PC-9 (cell line): ENCODE data around the gene WBP2. TPM values are rescaled to one million over a fixed set of nuclear protein-coding genes. Genes with fewer than 3 reads are reported as not detected.

Experiments used
- BruUV-seq: library from RNA; stranded (reverse); fragments of 400-500 nt; replicated peaks from 2 replicates; lab custom pipeline; 2021; lab: Mats Ljungman, UMichigan
- CTCF ChIA-PET: fragments of 300-600 bp; sonication (Branson Sonifier 250); formaldehyde crosslinking; loops from one replicate; lab custom pipeline; 2022; ENCODE audit warnings: antibody characterized with exemption; lab: Charles Lee
- POLR2A ChIA-PET: fragments of 300-600 bp; sonication (Branson Sonifier 250); formaldehyde crosslinking; loops from one replicate; lab custom pipeline; 2022; ENCODE audit warnings: antibody characterized with exemption; ENCODE audit not compliant: unreplicated experiment; lab: Charles Lee
- DNase-seq, 2 experiments: peaks; one replicate each; pipeline versions ENCODE4 v3.0.0 to v3.0.0-alpha.2; 2015 to 2022; ENCODE audit warnings: mixed read lengths in 1 of 2
- H2AFZ ChIP-seq: fragments of 200-600 bp; sonication (generic); 2 replicates; pipeline ENCODE4 v1.8.1; 2017; ENCODE audit warnings: antibody characterized with exemption
- H3F3A ChIP-seq: fragments of 200-600 bp; sonication (generic); 2 replicates; pipeline ENCODE4 v1.8.1; 2017; ENCODE audit warnings: antibody characterized with exemption, mild to moderate bottlenecking, low read depth; ENCODE audit not compliant: insufficient read depth
- H3K27ac ChIP-seq: fragments of 200-600 bp; sonication (generic); 2 replicates; pipeline ENCODE4 v1.6.1; 2016; ENCODE audit warnings: mixed run types
- H3K27me3 ChIP-seq: fragments of 200-600 bp; sonication (generic); 2 replicates; pipeline ENCODE4 v1.6.1; 2016; ENCODE audit warnings: low read depth, mixed run types; ENCODE audit not compliant: insufficient read depth
- H3K36me3 ChIP-seq: fragments of 200-600 bp; sonication (generic); 2 replicates; pipeline ENCODE4 v1.6.1; 2016; ENCODE audit warnings: low read depth, mixed run types
- H3K4me1 ChIP-seq: fragments of 200-600 bp; sonication (generic); replicated peaks from 2 replicates; pipeline ENCODE4 v1.6.1; 2016; ENCODE audit warnings: mixed run types; ENCODE audit not compliant: insufficient read depth
- H3K4me2 ChIP-seq: fragments of 200-600 bp; sonication (generic); 2 replicates; pipeline ENCODE4 v1.6.1; 2017; ENCODE audit warnings: mixed run types
- H3K4me3 ChIP-seq: fragments of 200-600 bp; sonication (generic); 2 replicates; pipeline ENCODE4 v1.6.1; 2016; ENCODE audit warnings: mixed run types
- H3K79me2 ChIP-seq: fragments of 200-600 bp; sonication (generic); 2 replicates; pipeline ENCODE4 v1.6.1; 2017; ENCODE audit warnings: low read depth, mixed run types
- H3K9me2 ChIP-seq: fragments of 200-600 bp; sonication (generic); 2 replicates; pipeline ENCODE4 v1.8.1; 2017; ENCODE audit warnings: mild to moderate bottlenecking; ENCODE audit not compliant: insufficient read depth
- H3K9me3 ChIP-seq: fragments of 200-600 bp; sonication (generic); 2 replicates; pipeline ENCODE4 v1.8.1; 2016; ENCODE audit warnings: low read depth; ENCODE audit not compliant: insufficient read depth
- H4K20me1 ChIP-seq: fragments of 200-600 bp; sonication (generic); 2 replicates; pipeline ENCODE4 v1.8.1; 2017; ENCODE audit not compliant: insufficient read depth
- CTCF ChIP-seq: fragments of 200-600 bp; sonication (generic); conservative IDR thresholded peaks from 2 replicates; pipeline ENCODE4 v1.6.1; 2017; ENCODE audit warnings: mixed run types, antibody characterized with exemption, mild to moderate bottlenecking, moderate library complexity
- EZH2 ChIP-seq: fragments of 200-600 bp; sonication (generic); IDR thresholded peaks from 2 replicates; pipeline ENCODE4 v1.8.0; 2017; ENCODE audit warnings: antibody characterized with exemption, low read depth
- intact Hi-C: fragments of 100-400 bp; cut with micrococcal nuclease; formaldehyde crosslinking; loops from one replicate; pipeline ENCODE4 v1.10.0; 2022; ENCODE audit not compliant: unreplicated experiment
- total RNA-seq: library from RNA; stranded (reverse); gene quantifications from 2 replicates; pipeline ENCODE4 v1.2.3, GENCODE V29; 2021

WBP2 gene
- total RNA-seq, 1 experiment from 2014 or later: 159 TPM

GRCh38 chr17:75823257-75824041 lies 31.7 kb downstream of the WBP2 start:
- no TSS peak for BruUV-seq
- Histone ChIP-seq H3K36me3 (peaks cover 9% of the 10 kb centered on the region), H3K79me2 (no peaks in the 10 kb centered on the region), H3K9me2 (no peaks in the 10 kb centered on the region), H3K27ac (no peak overlapping the region), H3K9me3 (no peaks in the 10 kb centered on the region), H2AFZ (no peak overlapping the region), H3K27me3 (no peaks in the 10 kb centered on the region), H3K4me1 (no peaks in the 10 kb centered on the region), H3K4me3 (no peak overlapping the region), H4K20me1 (no peaks in the 10 kb centered on the region), H3K4me2 (no peak overlapping the region), H3F3A (peaks cover 28% of the 10 kb centered on the region; the same call in 1 of the 2 replicates)
- DNase-seq: no peak
- CTCF ChIA-PET: no interaction called here
- POLR2A ChIA-PET: no interaction called here
- intact Hi-C loops: no loop called here
- no peak for TF ChIP-seq CTCF
- no peak for TF ChIP-seq EZH2

GRCh38 chr17:75822800-75823166 lies 32.4 kb downstream of the WBP2 start:
- no peaks in the 10 kb centered on the region for H3K9me3 ChIP-seq
- no peak for TF ChIP-seq CTCF
- no peak for TF ChIP-seq EZH2
- intact Hi-C loops: no loop called here
- POLR2A ChIA-PET: no interaction called here
- H4K20me1 ChIP-seq: no peaks in the 10 kb centered on the region
- H3K4me3 ChIP-seq: no peak overlapping the region
- no peak overlapping the region for H2AFZ ChIP-seq
- CTCF ChIA-PET: interaction anchor here (0.6 kb wide), 1 partner anchor 17 kb away, joined by 3 read pairs; no protein-coding TSS in a partner anchor
- peaks cover 22% of the 10 kb centered on the region; the same call in 1 of the 2 replicates for H3F3A ChIP-seq
- peaks cover 10% of the 10 kb centered on the region for H3K36me3 ChIP-seq
- no peaks in the 10 kb centered on the region for H3K4me1 ChIP-seq
- no peak overlapping the region for H3K27ac ChIP-seq
- no peaks in the 10 kb centered on the region for H3K27me3 ChIP-seq
- no peak overlapping the region for H3K4me2 ChIP-seq
- BruUV-seq: no TSS peak
- no peaks in the 10 kb centered on the region for H3K79me2 ChIP-seq
- no peak for DNase-seq
- H3K9me2 ChIP-seq: no peaks in the 10 kb centered on the region

- Histone ChIP-seq H4K20me1 (no peaks in the 10 kb centered on the region), H3F3A (peaks cover 19% of the 10 kb centered on the region; the same call in 1 of the 2 replicates), H3K4me1 (no peaks in the 10 kb centered on the region), H3K36me3 (peaks cover 10% of the 10 kb centered on the region), H3K27ac (no peak overlapping the region), H3K79me2 (no peaks in the 10 kb centered on the region), H3K27me3 (no peaks in the 10 kb centered on the region), H3K9me3 (no peaks in the 10 kb centered on the region), H3K9me2 (no peaks in the 10 kb centered on the region), H2AFZ (no peak overlapping the region), H3K4me3 (no peak overlapping the region), H3K4me2 (no peak overlapping the region)
- no TSS peak for BruUV-seq
- no peak for DNase-seq
- no peak for TF ChIP-seq CTCF
- TF ChIP-seq EZH2: no peak
- POLR2A ChIA-PET: no interaction called here
- intact Hi-C loops: no loop called here
- CTCF ChIA-PET: interaction anchor here (0.6 kb wide), 1 partner anchor 17 kb away, joined by 3 read pairs; no protein-coding TSS in a partner anchor
These were observed 32.9 kb downstream of the WBP2 start for GRCh38 chr17:75822119-75822799.
